RPMI7951 (cell line): Measurements from ENCODE around the gene KRTAP6-1. TPM values are rescaled to one million over a fixed set of nuclear protein-coding genes. Genes with fewer than 3 reads are reported as not detected.

ENCODE experiments used
- DNase-seq: peaks from one replicate; pipeline ENCODE4 v3.0.0-alpha.2; 2012; ENCODE audit warnings: low read depth
- total RNA-seq: library from RNA; depleted of rRNA; stranded (reverse); fragments of >200 nt; shearing (Covaris generic); gene quantifications from 2 replicates; pipeline ENCODE4 v1.2.3, GENCODE V29; 2014; rRNA removed

Gene KRTAP6-1
- total RNA-seq, 1 experiment from 2014 or later = not detected

GRCh38 chr21:30577766-30578165 is 36.0 kb downstream of the KRTAP6-1 start:
- no peak for DNase-seq

GRCh38 chr21:30567617-30568016 is 46.1 kb downstream of the KRTAP6-1 start:
- no peak for DNase-seq

GRCh38 chr21:30563630-30564029 is 50.1 kb downstream of the KRTAP6-1 start:
- DNase-seq = no peak

Other genes with a start within 250 kb of the KRTAP6-1 start
- not detected in 2 replicates for gene KRTAP13-2, start 241.7 kb downstream of the KRTAP6-1 start, total RNA-seq
- not detected in 2 replicates for gene KRTAP13-1, start 217.9 kb downstream of the KRTAP6-1 start, total RNA-seq
- gene KRTAP13-3, start 188.0 kb downstream of the KRTAP6-1 start, total RNA-seq = not detected in 2 replicates
- not detected in 2 replicates for gene KRTAP13-4, start 183.7 kb downstream of the KRTAP6-1 start, total RNA-seq
- not detected in 2 replicates for gene KRTAP15-1, start 173.7 kb downstream of the KRTAP6-1 start, total RNA-seq
- not detected in 2 replicates for gene KRTAP19-1, start 133.6 kb downstream of the KRTAP6-1 start, total RNA-seq
- gene KRTAP19-2, start 126.5 kb downstream of the KRTAP6-1 start, total RNA-seq = not detected in 2 replicates
- gene KRTAP19-3, start 121.9 kb downstream of the KRTAP6-1 start, total RNA-seq = not detected in 2 replicates
- gene KRTAP19-4, start 116.8 kb downstream of the KRTAP6-1 start, total RNA-seq = not detected in 2 replicates
- gene KRTAP19-5, start 111.8 kb downstream of the KRTAP6-1 start, total RNA-seq = not detected in 2 replicates
- gene KRTAP19-6, start 72.1 kb downstream of the KRTAP6-1 start, total RNA-seq = not detected in 2 replicates
- not detected in 2 replicates for gene KRTAP19-7, start 52.6 kb downstream of the KRTAP6-1 start, total RNA-seq
- not detected in 2 replicates for gene KRTAP22-2, start 23.5 kb downstream of the KRTAP6-1 start, total RNA-seq
- not detected in 2 replicates for gene KRTAP6-3, start 21.5 kb downstream of the KRTAP6-1 start, total RNA-seq
- not detected in 2 replicates for gene KRTAP6-2, start 15.0 kb downstream of the KRTAP6-1 start, total RNA-seq
- gene KRTAP22-1, start 12.8 kb downstream of the KRTAP6-1 start, total RNA-seq = not detected in 2 replicates
- not detected in 2 replicates for gene KRTAP20-1, start 2.5 kb upstream of the KRTAP6-1 start, total RNA-seq
- not detected in 2 replicates for gene KRTAP20-4, start 6.7 kb upstream of the KRTAP6-1 start, total RNA-seq
- not detected in 2 replicates for gene KRTAP20-2, start 21.3 kb upstream of the KRTAP6-1 start, total RNA-seq
- gene KRTAP20-3, start 28.9 kb upstream of the KRTAP6-1 start, total RNA-seq = not detected in 2 replicates
- gene KRTAP21-3, start 104.8 kb upstream of the KRTAP6-1 start, total RNA-seq = not detected in 2 replicates
- gene KRTAP21-2, start 133.3 kb upstream of the KRTAP6-1 start, total RNA-seq = not detected in 2 replicates
- gene KRTAP21-1, start 141.5 kb upstream of the KRTAP6-1 start, total RNA-seq = not detected in 2 replicates
- gene KRTAP8-1, start 199.3 kb upstream of the KRTAP6-1 start, total RNA-seq = not detected in 2 replicates
- not detected in 2 replicates for gene KRTAP7-1, start 215.8 kb upstream of the KRTAP6-1 start, total RNA-seq